Adipocyte (in vitro differentiated cells): ENCODE measurements around the gene KIF6.
A peak's percentile ranks its signal among the peaks of the same experiment; 100 is the strongest.

Experiments used
- DNase-seq: peaks from one replicate; pipeline ENCODE4 v3.0.0-alpha.2; 2015; ENCODE audit warnings: low read depth
- H3K27me3 ChIP-seq: replicated peaks from 2 replicates; pipeline ENCODE4 v1.7.0; 2013; ENCODE audit warnings: mild to moderate bottlenecking, low read length, moderate library complexity; ENCODE audit not compliant: control insufficient read depth, insufficient read depth
- H3K36me3 ChIP-seq: 2 replicates; pipeline ENCODE4 v1.7.0; 2013; ENCODE audit warnings: low read length, mild to moderate bottlenecking, moderate library complexity; ENCODE audit not compliant: control insufficient read depth, insufficient read depth, severe bottlenecking
- H3K4me1 ChIP-seq: 2 replicates; pipeline ENCODE4 v1.7.0; 2013; ENCODE audit warnings: mild to moderate bottlenecking, low read length, moderate library complexity; ENCODE audit not compliant: control insufficient read depth, insufficient read depth
- H3K4me3 ChIP-seq: 2 replicates; pipeline ENCODE4 v1.7.0; 2013; ENCODE audit warnings: mild to moderate bottlenecking, low read length, moderate library complexity
- H3K9ac ChIP-seq: 2 replicates; pipeline ENCODE4 v1.7.0; 2013; ENCODE audit warnings: mild to moderate bottlenecking, low read length, moderate library complexity
- H3K9me3 ChIP-seq: 2 replicates; pipeline ENCODE4 v1.7.0; 2013; ENCODE audit warnings: mild to moderate bottlenecking, low read length, moderate library complexity; ENCODE audit not compliant: control insufficient read depth

KIF6 gene

DNA sequence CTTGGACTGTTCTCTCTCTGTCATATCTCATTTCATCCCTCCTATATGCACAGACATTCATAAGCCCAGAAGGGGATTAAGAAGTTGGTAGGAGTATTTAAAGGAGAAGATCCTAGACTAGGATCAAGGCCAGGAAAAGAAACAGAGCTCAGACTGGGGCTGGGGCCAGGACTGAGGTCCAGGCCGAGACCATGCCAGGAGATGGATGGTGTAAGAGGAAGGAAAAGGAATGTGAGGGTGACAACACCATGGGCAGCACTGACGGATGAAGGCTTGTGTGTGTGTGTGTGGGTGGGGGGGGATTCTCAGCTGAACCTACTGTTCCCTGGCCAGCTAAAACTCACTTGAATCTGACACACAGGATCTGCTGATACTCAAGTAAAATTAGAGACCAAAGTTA is 182.1 kb downstream of the KIF6 start:
- no peak overlapping the region for H3K9ac ChIP-seq
- peaks cover 16% of the 10 kb centered on the region for H3K4me1 ChIP-seq
- H3K27me3 ChIP-seq = no peaks in the 10 kb centered on the region
- no peaks in the 10 kb centered on the region for H3K36me3 ChIP-seq
- H3K9me3 ChIP-seq = no peaks in the 10 kb centered on the region
- H3K4me3 ChIP-seq = no peak overlapping the region
- peak; percentile 79 for DNase-seq

DNA sequence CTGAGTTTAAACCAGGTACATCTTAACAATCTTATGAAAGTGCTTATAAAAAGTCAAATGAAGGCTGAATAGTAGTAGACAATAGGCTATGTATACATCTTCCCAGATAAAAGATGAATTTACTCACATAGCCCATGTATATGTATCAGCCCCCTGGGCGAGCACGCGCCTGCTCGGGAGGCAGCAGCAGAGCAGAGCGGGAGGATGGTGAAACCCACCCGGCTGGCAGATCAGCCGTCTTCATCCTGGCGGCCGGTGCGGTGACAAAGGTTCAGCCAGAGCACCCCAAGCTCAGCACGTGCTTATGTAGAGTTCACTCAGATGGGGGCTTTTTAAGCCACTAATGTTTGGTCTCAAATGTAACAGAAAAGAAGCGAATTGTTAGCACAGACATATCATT is 184.8 kb downstream of the KIF6 start:
- Histone ChIP-seq H3K4me1 (peaks cover 16% of the 10 kb centered on the region), H3K4me3 (no peak overlapping the region), H3K9ac (no peak overlapping the region), H3K27me3 (no peaks in the 10 kb centered on the region), H3K9me3 (no peaks in the 10 kb centered on the region), H3K36me3 (no peaks in the 10 kb centered on the region)
- no peak for DNase-seq

DNA sequence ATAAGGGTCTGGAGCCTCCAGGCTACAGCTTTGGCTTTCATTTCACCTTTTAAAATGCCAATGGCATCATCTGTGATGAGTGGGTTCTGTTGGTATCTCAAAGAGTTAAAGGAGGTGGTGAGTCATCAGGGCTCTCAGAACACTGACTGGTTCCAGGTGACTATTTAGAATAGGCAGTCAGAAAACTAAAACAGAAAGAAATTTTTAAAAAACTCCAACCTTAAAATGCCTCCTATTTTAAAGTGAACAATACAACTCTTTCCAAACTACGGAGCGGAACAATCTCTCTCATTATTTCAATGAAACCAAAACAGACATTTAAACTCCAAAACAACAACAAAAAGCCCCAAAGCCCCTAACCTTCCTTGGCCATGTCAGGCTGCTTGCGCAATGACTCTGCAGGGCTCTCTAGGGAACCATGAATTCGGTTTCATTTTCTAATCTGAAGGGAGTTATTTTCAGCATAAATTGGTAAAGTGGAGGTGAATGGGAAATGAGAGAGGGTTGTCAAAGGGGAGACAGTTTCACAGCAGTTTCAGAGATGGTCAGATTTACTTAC is 194.9 kb downstream of the KIF6 start:
- DNase-seq = peak; percentile 48
- Histone ChIP-seq H3K9ac (peak overlapping the region; percentile 6), H3K4me1 (peaks cover 10% of the 10 kb centered on the region), H3K4me3 (peak overlapping the region; percentile 57), H3K9me3 (no peaks in the 10 kb centered on the region), H3K36me3 (no peaks in the 10 kb centered on the region), H3K27me3 (no peaks in the 10 kb centered on the region)

DNA sequence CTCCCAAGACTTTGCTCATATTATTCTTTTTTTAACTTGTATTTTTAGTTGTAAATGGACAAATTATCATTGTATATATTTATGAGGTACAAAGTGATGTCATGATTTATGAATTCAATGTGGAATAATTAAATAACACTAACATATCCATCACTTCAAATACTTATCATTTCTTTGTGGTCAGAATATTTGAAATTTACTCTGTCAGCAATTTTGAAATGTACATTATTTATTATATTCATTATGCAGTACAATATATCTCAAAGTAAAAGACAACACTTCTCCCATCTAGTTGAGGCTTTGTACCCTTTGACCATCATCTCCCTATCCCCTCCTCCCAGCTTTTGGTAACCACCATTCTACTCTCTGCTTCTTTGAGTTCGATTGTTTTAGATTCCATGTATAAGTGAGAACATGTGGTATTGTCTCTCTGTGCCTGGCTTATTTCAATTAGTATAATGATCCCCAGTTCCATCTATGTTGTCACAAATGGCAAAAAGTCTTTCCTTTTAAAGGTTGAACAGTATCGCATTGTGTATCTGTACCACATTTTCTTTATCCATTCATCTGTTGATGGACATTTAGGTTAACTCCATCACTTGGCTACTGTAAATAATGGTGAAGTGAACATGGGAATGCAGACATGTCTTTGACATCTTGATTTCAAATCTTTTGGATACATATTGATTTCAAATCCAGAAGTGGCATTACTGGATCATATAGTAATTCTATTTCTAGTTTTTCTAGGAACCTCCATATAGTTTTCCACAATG is 197.2 kb downstream of the KIF6 start:
- H3K9ac ChIP-seq = no peak overlapping the region
- H3K36me3 ChIP-seq = no peaks in the 10 kb centered on the region
- H3K27me3 ChIP-seq = no peaks in the 10 kb centered on the region
- H3K4me3 ChIP-seq = no peak overlapping the region
- no peak for DNase-seq
- peaks cover 10% of the 10 kb centered on the region for H3K4me1 ChIP-seq
- no peaks in the 10 kb centered on the region for H3K9me3 ChIP-seq

DNA sequence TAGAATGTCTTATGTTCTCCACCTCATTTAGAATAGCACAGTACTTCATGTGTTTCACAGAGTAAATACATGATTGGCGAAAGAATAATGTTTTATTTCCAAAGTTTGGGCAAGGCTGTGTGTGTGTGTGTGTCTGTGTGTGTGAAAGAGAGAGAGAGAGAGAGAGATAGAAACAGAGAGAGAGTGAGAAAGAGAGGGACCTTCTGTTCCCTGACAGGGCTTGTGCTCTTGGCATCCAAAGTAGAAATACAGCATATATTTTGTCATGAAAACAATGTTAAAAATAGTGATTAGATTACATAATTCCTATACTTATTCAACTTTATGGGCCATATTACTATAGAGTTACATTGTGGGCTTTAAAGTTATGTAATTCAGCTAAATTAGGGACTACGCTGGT is 201.2 kb downstream of the KIF6 start:
- Histone ChIP-seq H3K36me3 (no peaks in the 10 kb centered on the region), H3K4me1 (peaks cover 14% of the 10 kb centered on the region), H3K4me3 (no peak overlapping the region), H3K9ac (no peak overlapping the region), H3K9me3 (no peaks in the 10 kb centered on the region), H3K27me3 (no peaks in the 10 kb centered on the region)
- DNase-seq = no peak

DNA sequence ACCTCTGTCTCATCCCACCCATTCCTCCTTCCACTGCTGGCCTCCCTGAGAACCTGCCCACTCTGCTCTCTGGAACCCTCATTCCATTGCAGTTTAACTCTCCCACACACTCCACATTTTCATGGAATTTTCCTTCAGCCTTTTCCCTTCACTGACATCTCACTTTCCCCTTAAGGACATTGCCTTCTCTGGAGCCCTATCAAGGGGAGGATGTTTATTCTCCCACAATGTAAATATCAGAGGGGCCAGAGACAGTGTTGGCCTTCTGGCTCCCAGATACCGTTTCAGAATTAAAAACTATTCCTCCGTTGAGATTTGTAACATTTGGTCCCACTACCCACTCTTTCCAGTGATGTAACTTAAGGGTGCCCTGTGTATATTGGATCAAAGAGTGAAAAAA is 203.2 kb downstream of the KIF6 start:
- Histone ChIP-seq H3K9ac (no peak overlapping the region), H3K4me1 (peaks cover 26% of the 10 kb centered on the region), H3K27me3 (no peaks in the 10 kb centered on the region), H3K36me3 (no peaks in the 10 kb centered on the region), H3K4me3 (no peak overlapping the region), H3K9me3 (no peaks in the 10 kb centered on the region)
- DNase-seq = no peak

DNA sequence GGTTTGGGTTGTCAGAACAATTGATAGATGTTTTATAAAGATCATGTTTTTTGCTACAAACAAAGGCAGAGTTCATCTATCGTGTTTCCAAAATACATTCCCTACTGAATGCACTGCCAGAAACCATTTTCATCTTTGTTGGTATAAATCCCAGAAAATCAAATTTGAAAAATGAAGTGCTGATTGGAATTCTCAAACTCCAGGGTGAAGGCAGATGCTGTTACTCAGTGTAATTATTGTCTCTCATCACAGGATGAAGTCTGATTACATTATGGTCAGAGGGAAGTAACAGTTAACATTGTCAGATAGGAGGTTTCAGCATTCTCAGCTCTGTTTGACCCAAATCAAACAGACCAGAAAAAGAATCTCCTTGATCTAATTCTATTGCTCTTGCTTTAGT is 204.3 kb downstream of the KIF6 start:
- H3K27me3 ChIP-seq = no peaks in the 10 kb centered on the region
- no peaks in the 10 kb centered on the region for H3K36me3 ChIP-seq
- no peak overlapping the region for H3K4me3 ChIP-seq
- DNase-seq = no peak
- H3K9me3 ChIP-seq = no peaks in the 10 kb centered on the region
- H3K9ac ChIP-seq = peak overlapping the region; percentile 26
- H3K4me1 ChIP-seq = peaks cover 31% of the 10 kb centered on the region

DNA sequence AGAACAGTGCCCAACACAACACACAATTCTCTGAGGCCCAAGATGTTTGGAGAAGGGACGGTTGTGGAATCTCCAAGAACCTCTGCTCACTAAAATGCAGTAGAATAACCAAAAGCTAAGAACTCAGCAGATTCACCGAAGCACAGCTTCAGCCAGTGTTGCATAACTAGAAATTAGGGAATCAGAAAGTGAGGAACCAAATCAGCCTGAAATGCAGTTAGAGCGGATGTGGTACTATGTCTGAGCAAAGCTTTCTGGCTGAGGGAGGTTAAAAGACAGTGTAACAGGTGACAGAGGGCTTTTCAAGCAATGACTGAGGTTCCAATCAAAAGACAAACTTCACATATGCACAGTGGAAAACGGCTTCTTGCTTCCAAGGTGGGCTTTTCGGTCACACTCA is 204.8 kb downstream of the KIF6 start:
- DNase-seq = no peak
- H3K27me3 ChIP-seq = no peaks in the 10 kb centered on the region
- no peak overlapping the region for H3K4me3 ChIP-seq
- H3K4me1 ChIP-seq = peaks cover 31% of the 10 kb centered on the region
- H3K9me3 ChIP-seq = no peaks in the 10 kb centered on the region
- H3K36me3 ChIP-seq = no peaks in the 10 kb centered on the region
- peak overlapping the region; percentile 26 for H3K9ac ChIP-seq

DNA sequence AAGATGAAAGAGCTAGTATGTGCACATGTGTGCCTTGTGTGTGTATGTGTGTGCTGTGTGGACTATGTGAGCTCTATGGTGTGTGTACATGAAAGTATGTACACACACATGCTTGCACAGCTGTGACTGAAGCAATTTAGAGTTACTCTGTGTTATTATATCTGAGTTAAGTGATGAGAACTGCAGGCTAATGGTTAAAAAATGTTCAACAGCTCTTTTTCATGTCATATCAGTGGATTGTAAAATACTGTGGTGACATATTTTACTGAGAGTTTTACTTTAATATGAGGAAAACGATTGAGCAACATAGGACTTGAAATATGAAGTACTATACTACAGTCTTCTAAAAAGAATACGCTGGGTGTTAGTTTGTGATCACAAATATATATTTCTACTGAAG is 207.0 kb downstream of the KIF6 start:
- H3K4me3 ChIP-seq = no peak overlapping the region
- DNase-seq = peak; percentile 18
- H3K9me3 ChIP-seq = no peaks in the 10 kb centered on the region
- H3K9ac ChIP-seq = no peak overlapping the region
- peaks cover 31% of the 10 kb centered on the region for H3K4me1 ChIP-seq
- no peaks in the 10 kb centered on the region for H3K27me3 ChIP-seq
- no peaks in the 10 kb centered on the region for H3K36me3 ChIP-seq

DNA sequence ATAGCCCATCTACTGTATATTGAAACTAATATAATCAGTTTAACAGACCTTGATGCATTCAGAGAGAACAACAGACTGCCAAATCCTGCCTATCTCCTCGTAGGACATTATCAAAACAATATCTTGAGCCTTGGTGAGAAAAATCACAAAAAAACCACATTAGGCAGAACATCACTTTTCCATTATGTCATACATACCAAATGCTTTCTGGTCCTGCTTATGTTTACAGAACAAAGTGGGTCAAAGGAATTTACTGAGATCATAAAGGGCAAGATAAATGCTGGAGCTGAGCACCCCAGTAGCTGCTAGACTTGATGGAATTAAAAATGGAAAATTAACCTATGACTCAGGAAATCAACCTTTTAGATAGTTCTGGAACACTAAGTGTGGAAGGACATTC is 207.5 kb downstream of the KIF6 start:
- peak; percentile 3 for DNase-seq
- no peaks in the 10 kb centered on the region for H3K27me3 ChIP-seq
- H3K9ac ChIP-seq = no peak overlapping the region
- H3K9me3 ChIP-seq = no peaks in the 10 kb centered on the region
- no peaks in the 10 kb centered on the region for H3K36me3 ChIP-seq
- H3K4me3 ChIP-seq = no peak overlapping the region
- peaks cover 31% of the 10 kb centered on the region for H3K4me1 ChIP-seq

DNA sequence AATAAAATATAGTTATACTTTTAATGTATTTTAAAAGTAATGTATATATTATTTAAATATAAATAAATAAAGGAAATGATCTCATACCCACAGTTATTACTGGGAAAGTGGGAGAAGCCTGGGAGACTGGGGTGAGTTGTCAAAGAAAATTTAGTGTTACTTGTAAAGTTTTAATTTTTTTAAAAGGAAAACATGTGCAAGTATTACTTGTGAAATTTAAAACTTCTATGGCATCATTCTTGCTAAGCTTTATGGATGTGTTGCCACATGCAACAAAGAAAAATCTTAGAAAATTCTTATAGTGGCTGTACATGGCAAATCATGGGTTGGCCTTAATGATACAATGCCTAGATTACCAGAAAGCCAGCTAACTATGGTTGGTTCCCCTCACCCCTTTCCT is 208.7 kb downstream of the KIF6 start:
- H3K27me3 ChIP-seq = no peaks in the 10 kb centered on the region
- no peaks in the 10 kb centered on the region for H3K36me3 ChIP-seq
- peaks cover 31% of the 10 kb centered on the region for H3K4me1 ChIP-seq
- no peak overlapping the region for H3K4me3 ChIP-seq
- H3K9ac ChIP-seq = no peak overlapping the region
- H3K9me3 ChIP-seq = no peaks in the 10 kb centered on the region
- DNase-seq = no peak

DNA sequence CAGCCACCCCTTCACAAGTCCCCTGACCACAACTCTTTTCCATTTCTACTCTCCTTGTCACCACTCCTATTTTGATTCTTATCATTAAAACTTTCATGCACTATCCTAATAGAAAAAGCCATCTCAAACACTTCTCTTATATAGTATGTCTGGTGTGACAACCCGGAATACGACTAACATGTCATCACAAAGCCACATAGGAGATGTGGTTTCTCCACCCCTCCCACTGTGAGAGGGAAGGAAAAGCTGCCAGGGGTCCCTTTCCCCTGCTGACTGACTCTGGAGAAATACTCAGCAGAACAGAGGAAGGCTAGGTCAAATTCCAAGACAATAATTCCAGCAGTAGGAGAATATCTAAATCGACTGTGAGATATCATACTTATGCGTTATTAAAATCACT is 209.7 kb downstream of the KIF6 start:
- no peaks in the 10 kb centered on the region for H3K36me3 ChIP-seq
- H3K4me1 ChIP-seq = peaks cover 22% of the 10 kb centered on the region
- H3K9me3 ChIP-seq = no peaks in the 10 kb centered on the region
- no peak for DNase-seq
- no peak overlapping the region for H3K4me3 ChIP-seq
- H3K9ac ChIP-seq = no peak overlapping the region
- H3K27me3 ChIP-seq = no peaks in the 10 kb centered on the region
